Endothelial cell of umbilical vein (primary cell): ENCODE results near the gene USPL1. TPM values are rescaled to one million over a fixed set of nuclear protein-coding genes. Genes with fewer than 3 reads are reported as not detected.

Source experiments
- BruUV-seq: library from RNA; stranded (reverse); fragments of 400-500 nt; replicated peaks from 2 replicates; lab custom pipeline; 2021; lab: Mats Ljungman, UMichigan
- CTCF ChIA-PET: fragments of 300-600, 350-600 bp; sonication (Branson Sonifier 250); formaldehyde crosslinking; loops from one replicate; lab custom pipeline; 2021; ENCODE audit warnings: antibody characterized with exemption, inconsistent platforms; lab: Charles Lee
- POLR2A ChIA-PET: fragments of 300-600, 350-600 bp; sonication (Branson Sonifier 250); formaldehyde crosslinking; loops from one replicate; lab custom pipeline; 2021; ENCODE audit warnings: antibody characterized with exemption, inconsistent platforms; lab: Charles Lee
- DNase-seq: peaks from one replicate; pipeline ENCODE4 v3.0.0-alpha.2; 2011; ENCODE audit warnings: low read depth, low spot score
- FAIRE-seq: peaks from 2 replicates; lab custom pipeline; 2011; peaks lifted over from hg19 to GRCh38; lab: Jason Lieb, UNC
- H2AFZ ChIP-seq: 2 replicates; pipeline ENCODE4 v1.6.0; 2012; ENCODE audit warnings: low read depth, low read length, control low read depth, inconsistent platforms
- H3K27ac ChIP-seq: 2 replicates; pipeline ENCODE4 v1.5.1; 2011; ENCODE audit warnings: low read depth, mild to moderate bottlenecking, control low read depth, low read length, moderate library complexity; ENCODE audit not compliant: insufficient read depth
- H3K27me3 ChIP-seq, 2 experiments: 2 replicates each; pipeline versions ENCODE4 v1.6.0 to v1.6.1; 2011; ENCODE audit warnings: low read length in 2 of 2, mixed read lengths in 1 of 2; ENCODE audit not compliant: control insufficient read depth in 2 of 2, insufficient read depth in 2 of 2
- H3K36me3 ChIP-seq, 2 experiments: 2 replicates in 1 of 2; 3 replicates in 1 of 2; pipeline ENCODE4 v1.5.1; 2011; ENCODE audit warnings: low read length in 2 of 2, mild to moderate bottlenecking in 1 of 2, moderate library complexity in 1 of 2; ENCODE audit not compliant: control insufficient read depth in 2 of 2, insufficient read depth in 2 of 2; ENCODE audit errors: extremely low read depth in 1 of 2
- H3K4me1 ChIP-seq: 3 replicates; pipeline ENCODE4 v1.5.1; 2011; ENCODE audit warnings: mild to moderate bottlenecking, low read length; ENCODE audit not compliant: control insufficient read depth, insufficient read depth; ENCODE audit errors: extremely low read depth
- H3K4me2 ChIP-seq: 2 replicates; pipeline ENCODE4 v1.6.1; 2011; ENCODE audit warnings: low read length, control low read depth, mixed read lengths; ENCODE audit not compliant: insufficient read depth
- H3K4me3 ChIP-seq, 3 experiments: fragments of 200-600 bp in 1 of 3; sonication (generic), shearing (Covaris generic) in 1 of 3; replicated peaks in 1 of 3; 2 replicates each; pipeline ENCODE4 v1.5.1; 2011 to 2016; ENCODE audit warnings: control low read depth in 3 of 3, low read length in 3 of 3, mild to moderate bottlenecking in 2 of 3, inconsistent platforms in 1 of 3, low read depth in 1 of 3, moderate library complexity in 1 of 3; ENCODE audit not compliant: insufficient read depth in 1 of 3
- H3K79me2 ChIP-seq: 2 replicates; pipeline ENCODE4 v1.6.0; 2012; ENCODE audit warnings: low read length, inconsistent platforms; ENCODE audit not compliant: control insufficient read depth, insufficient read depth
- H3K9ac ChIP-seq: replicated peaks from 2 replicates; pipeline ENCODE3; 2011; ENCODE audit warnings: low read length, control low read depth; ENCODE audit not compliant: insufficient read depth; ENCODE audit errors: extremely low read depth
- H3K9me1 ChIP-seq: replicated peaks from 3 replicates; pipeline ENCODE4 v1.6.0; 2011; ENCODE audit warnings: mild to moderate bottlenecking, low read length; ENCODE audit not compliant: control insufficient read depth, insufficient read depth; ENCODE audit errors: extremely low read depth
- H3K9me3 ChIP-seq: replicated peaks from 2 replicates; pipeline ENCODE4 v1.5.1; 2012; ENCODE audit warnings: low read length, inconsistent platforms; ENCODE audit not compliant: control insufficient read depth, insufficient read depth
- H4K20me1 ChIP-seq: replicated peaks from 2 replicates; pipeline ENCODE3; 2011; ENCODE audit warnings: mild to moderate bottlenecking, low read length; ENCODE audit not compliant: control insufficient read depth, insufficient read depth; ENCODE audit errors: extremely low read depth
- FOS ChIP-seq: IDR thresholded peaks from 2 replicates; pipeline ENCODE4 v1.6.1; 2011; ENCODE audit warnings: mild to moderate bottlenecking, low read length, moderate library complexity, borderline replicate concordance; ENCODE audit not compliant: insufficient read depth
- MAX ChIP-seq: IDR thresholded peaks from 2 replicates; pipeline ENCODE4 v1.6.1; 2011; ENCODE audit not compliant: insufficient read depth, insufficient read length
- POLR2A ChIP-seq: IDR thresholded peaks from 2 replicates; pipeline ENCODE4 v1.6.1; 2012; ENCODE audit warnings: low read depth, mild to moderate bottlenecking, control low read depth, low read length
- dilution Hi-C: fragments of 300-500 bp; cut with MboI; formaldehyde crosslinking; loops from one replicate; pipeline ENCODE4 v1.15.0; 2019; ENCODE audit warnings: low sequenced_read_pairs; ENCODE audit not compliant: extremely low pct_ligation_motif_present
- intact Hi-C: fragments of 100-400 bp; cut with micrococcal nuclease; formaldehyde crosslinking; loops from one replicate; pipeline ENCODE4 v1.10.0; 2022
- polyA plus RNA-seq, 4 experiments: library from polyadenylated mRNA; depleted of rRNA in 3 of 4; stranded (reverse) in 3 of 4; unstranded in 1 of 4; fragments of >200 nt; gene quantifications; 2 replicates each; pipeline versions ENCODE4 v1.2.1 to v1.2.3, GENCODE V29; 2011 to 2012; ENCODE audit warnings: missing spikeins in 1 of 4
- total RNA-seq: library from RNA; stranded (reverse); gene quantifications from 2 replicates; pipeline ENCODE4 v1.2.3, GENCODE V29; 2021

USPL1 gene
- total and polyA plus RNA-seq, 2 donors (not counting 3 experiments of a cell fraction or from before 2014, with no cell fraction given): 14.6 to 21.0 TPM

GRCh38 chr13:30615866-30616541 is 1.7 kb upstream of the USPL1 start:
- dilution Hi-C loops: no loop called here
- Histone ChIP-seq H3K4me2 (peak overlapping the region; percentile 99), H3K27me3 (no peaks in the 10 kb centered on the region), H3K9ac (peak overlapping the region; percentile 88), H2AFZ (peak overlapping the region; percentile 61), H3K79me2 (peaks cover 62% of the 10 kb centered on the region), H3K27ac (peak overlapping the region; percentile 87), H3K9me3 (no peaks in the 10 kb centered on the region), H3K4me3 (peak overlapping the region; percentile 61 to 95 (median 83)), H3K4me1 (peaks cover 28% of the 10 kb centered on the region), H3K9me1 (no peaks in the 10 kb centered on the region), H4K20me1 (no peaks in the 10 kb centered on the region), H3K36me3 (no peaks in the 10 kb centered on the region)
- ChIA-PET POLR2A (interaction anchor here (0.9 to 1.5 kb wide), 4 partner anchors 8 to 765 kb away, joined by 3 to 4 read pairs (median 3); partner anchors contain the start of gene UBL3), CTCF (interaction anchor here (0.6 to 4.0 kb wide), 12 partner anchors 19 to 1096 kb away, joined by 3 to 30 read pairs (median 3); partner anchors contain the start of gene HMGB1)
- TF ChIP-seq POLR2A: peak; percentile 48
- TF ChIP-seq FOS: no peak
- intact Hi-C loops: loop anchor here (2.0 to 5.0 kb wide), 5 partner anchors 44 to 547 kb away; no protein-coding TSS in a partner anchor
- DNase-seq: peak; percentile 73
- BruUV-seq: no TSS peak
- peak; percentile 4 for FAIRE-seq

GRCh38 chr13:30616927-30617314 is 799 bp upstream of the USPL1 start:
- Histone ChIP-seq H3K4me3 (peak overlapping the region; percentile 61 to 95 (median 83)), H3K36me3 (no peaks in the 10 kb centered on the region), H3K79me2 (peaks cover 68% of the 10 kb centered on the region), H3K9ac (peak overlapping the region; percentile 88), H3K4me2 (peak overlapping the region; percentile 99), H3K9me3 (no peaks in the 10 kb centered on the region), H3K27ac (peak overlapping the region; percentile 87), H3K4me1 (peaks cover 30% of the 10 kb centered on the region), H3K27me3 (no peaks in the 10 kb centered on the region), H2AFZ (peak overlapping the region; percentile 4), H4K20me1 (no peaks in the 10 kb centered on the region), H3K9me1 (no peaks in the 10 kb centered on the region)
- FAIRE-seq: peak; percentile 24
- TF ChIP-seq MAX (no peak), POLR2A (peak; percentile 86)
- dilution Hi-C loops (no loop called here), intact Hi-C loops (loop anchor here (1.0 to 5.0 kb wide), 13 partner anchors 45 to 546 kb away; no protein-coding TSS in a partner anchor)
- no TSS peak for BruUV-seq
- CTCF ChIA-PET: interaction anchor here (0.6 to 4.0 kb wide), 10 partner anchors 18 to 502 kb away, joined by 3 to 30 read pairs (median 3); partner anchors contain the start of gene HMGB1
- POLR2A ChIA-PET: interaction anchor here (0.9 to 1.4 kb wide), 5 partner anchors 9 to 766 kb away, joined by 3 to 4 read pairs (median 3); partner anchors contain the start of genes HMGB1, UBE2L5 and UBL3
- DNase-seq: peak; percentile 92
